IMR-90 (cell line): ENCODE results near the gene PDZD8. TPM values are rescaled to one million over a fixed set of nuclear protein-coding genes. Genes with fewer than 3 reads are reported as not detected.

Experiments used
- ATAC-seq: fragments of 200-7000 bp; cut with Tn5 transposase; 2 replicates; pipeline ENCODE4 v1.9.1; 2020; ENCODE audit warnings: low read depth, mild to moderate bottlenecking, moderate library complexity
- BruUV-seq: library from RNA; stranded (reverse); fragments of 400-500 nt; replicated peaks from 2 replicates; lab custom pipeline; 2021; lab: Mats Ljungman, UMichigan
- CTCF ChIA-PET: fragments of 300-600 bp; formaldehyde crosslinking; extraction: SDS; loops from one replicate; lab custom pipeline; 2021; ENCODE audit warnings: antibody characterized with exemption; lab: Yijun Ruan, JAX
- POLR2A ChIA-PET: fragments of 300-600 bp; sonication (Branson Sonifier 250); formaldehyde crosslinking; loops from one replicate; lab custom pipeline; 2022; ENCODE audit warnings: antibody characterized with exemption; ENCODE audit not compliant: unreplicated experiment; lab: Charles Lee
- DNase-seq: peaks from one replicate; pipeline ENCODE4 v3.0.0; 2013
- H2AFZ ChIP-seq: replicated peaks from 2 replicates; pipeline ENCODE3; 2013; ENCODE audit warnings: low read length, mild to moderate bottlenecking; ENCODE audit not compliant: poor library complexity
- H2AK5ac ChIP-seq: 2 replicates; pipeline ENCODE4 v1.6.1; 2013; ENCODE audit warnings: low read depth, low read length, inconsistent platforms
- H2AK9ac ChIP-seq: replicated peaks from 2 replicates; pipeline ENCODE3; 2013; ENCODE audit warnings: mild to moderate bottlenecking, low read depth, low read length, moderate library complexity; ENCODE audit not compliant: poor library complexity
- H2BK120ac ChIP-seq: 2 replicates; pipeline ENCODE4 v1.6.1; 2013; ENCODE audit warnings: low read depth, low read length, inconsistent platforms
- H2BK15ac ChIP-seq: 3 replicates; pipeline ENCODE4 v1.6.1; 2013; ENCODE audit warnings: low read depth, low read length, inconsistent platforms
- H2BK20ac ChIP-seq: 2 replicates; pipeline ENCODE4 v1.6.1; 2013; ENCODE audit warnings: low read depth, mild to moderate bottlenecking, inconsistent platforms, low read length, moderate library complexity
- H2BK5ac ChIP-seq: 2 replicates; pipeline ENCODE4 v1.6.1; 2013; ENCODE audit warnings: mild to moderate bottlenecking, low read depth, low read length, inconsistent platforms; ENCODE audit not compliant: poor library complexity, severe bottlenecking
- H3K14ac ChIP-seq: replicated peaks from 2 replicates; pipeline ENCODE4 v1.6.1; 2013; ENCODE audit warnings: low read depth, low read length, inconsistent platforms
- H3K18ac ChIP-seq: 2 replicates; pipeline ENCODE4 v1.6.1; 2013; ENCODE audit warnings: low read depth, low read length, control low read depth
- H3K23ac ChIP-seq: 2 replicates; pipeline ENCODE4 v1.6.1; 2013; ENCODE audit warnings: low read depth, low read length, inconsistent platforms
- H3K27ac ChIP-seq: 2 replicates; pipeline ENCODE4 v1.5.1; 2013; ENCODE audit warnings: mild to moderate bottlenecking, control low read depth, low read length; ENCODE audit not compliant: insufficient read depth
- H3K27me3 ChIP-seq: 2 replicates; pipeline ENCODE4 v1.6.1; 2013; ENCODE audit warnings: low read length; ENCODE audit not compliant: control insufficient read depth, insufficient read depth
- H3K36me3 ChIP-seq: 2 replicates; pipeline ENCODE4 v1.6.1; 2013; ENCODE audit warnings: low read length, mixed read lengths; ENCODE audit not compliant: control insufficient read depth, insufficient read depth
- H3K4ac ChIP-seq: 2 replicates; pipeline ENCODE4 v1.6.1; 2013; ENCODE audit warnings: low read depth, low read length, inconsistent platforms
- H3K4me1 ChIP-seq: 2 replicates; pipeline ENCODE4 v1.6.1; 2013; ENCODE audit warnings: low read length, mixed read lengths; ENCODE audit not compliant: control insufficient read depth, insufficient read depth
- H3K4me2 ChIP-seq: 2 replicates; pipeline ENCODE4 v1.6.1; 2013; ENCODE audit warnings: low read depth, mild to moderate bottlenecking, control low read depth, low read length, moderate library complexity
- H3K4me3 ChIP-seq: 2 replicates; pipeline ENCODE4 v1.5.1; 2013; ENCODE audit warnings: low read depth, mild to moderate bottlenecking, control low read depth, low read length, moderate library complexity; ENCODE audit not compliant: insufficient read depth
- H3K56ac ChIP-seq: 2 replicates; pipeline ENCODE4 v1.6.1; 2013; ENCODE audit warnings: low read length, inconsistent platforms; ENCODE audit not compliant: insufficient read depth; ENCODE audit errors: extremely low read depth
- H3K79me1 ChIP-seq, 2 experiments: 2 replicates each; pipeline ENCODE4 v1.6.1; 2013; ENCODE audit warnings: low read length in 2 of 2, inconsistent platforms in 1 of 2, low read depth in 1 of 2
- H3K9ac ChIP-seq: 2 replicates; pipeline ENCODE4 v1.6.1; 2013; ENCODE audit warnings: low read depth, low read length, control low read depth
- H3K9me1 ChIP-seq: 2 replicates; pipeline ENCODE4 v1.6.1; 2013; ENCODE audit warnings: low read length, inconsistent platforms; ENCODE audit not compliant: insufficient read depth
- H3K9me3 ChIP-seq: 2 replicates; pipeline ENCODE4 v1.6.1; 2013; ENCODE audit warnings: low read length; ENCODE audit not compliant: control insufficient read depth, insufficient read depth
- H4K20me1 ChIP-seq: 2 replicates; pipeline ENCODE4 v1.6.1; 2013; ENCODE audit warnings: low read length, inconsistent platforms; ENCODE audit not compliant: insufficient read depth
- H4K5ac ChIP-seq: 2 replicates; pipeline ENCODE4 v1.6.1; 2013; ENCODE audit warnings: mild to moderate bottlenecking, low read depth, low read length, control low read depth
- H4K8ac ChIP-seq, 2 experiments: 2 replicates each; pipeline ENCODE4 v1.6.1; 2013; ENCODE audit warnings: low read depth in 2 of 2, low read length in 2 of 2, control low read depth in 1 of 2, inconsistent platforms in 1 of 2
- H4K91ac ChIP-seq: 2 replicates; pipeline ENCODE4 v1.6.1; 2013; ENCODE audit warnings: low read depth, low read length, inconsistent platforms; ENCODE audit not compliant: insufficient read depth
- BHLHE40 ChIP-seq: fragments of 150-350 bp; IDR thresholded peaks from 2 replicates; pipeline ENCODE4 v1.6.1; 2016; ENCODE audit warnings: mild to moderate bottlenecking, low read depth, low read length
- CEBPB ChIP-seq: IDR thresholded peaks from 2 replicates; pipeline ENCODE4 v1.6.1; 2012; ENCODE audit warnings: low read depth, low read length, improper control_type of control experiment
- CTCF ChIP-seq: conservative IDR thresholded peaks from 2 replicates; pipeline ENCODE4 v1.5.1; 2012; ENCODE audit warnings: mild to moderate bottlenecking, low read depth, low read length, improper control_type of control experiment
- FOS ChIP-seq: fragments of 150-350 bp; IDR thresholded peaks from 2 replicates; pipeline ENCODE4 v1.6.1; 2016; ENCODE audit warnings: low read depth, low read length
- MAFK ChIP-seq: IDR thresholded peaks from 2 replicates; pipeline ENCODE4 v1.6.1; 2012; ENCODE audit warnings: low read depth, low read length, improper control_type of control experiment
- MXI1 ChIP-seq: IDR thresholded peaks from 2 replicates; pipeline ENCODE4 v1.6.1; 2012; ENCODE audit warnings: low read depth, mild to moderate bottlenecking, low read length, moderate library complexity, borderline replicate concordance
- POLR2A ChIP-seq: IDR thresholded peaks from 2 replicates; pipeline ENCODE4 v1.6.1; 2012; ENCODE audit warnings: mild to moderate bottlenecking, low read depth, low read length
- RAD21 ChIP-seq: IDR thresholded peaks from 2 replicates; pipeline ENCODE4 v1.6.1; 2012; ENCODE audit warnings: low read length, improper control_type of control experiment
- RCOR1 ChIP-seq: IDR thresholded peaks from 2 replicates; pipeline ENCODE4 v1.6.1; 2012; ENCODE audit warnings: mild to moderate bottlenecking, low read length, improper control_type of control experiment; ENCODE audit not compliant: insufficient replicate concordance
- WGBS, 2 experiments: methylation state at CpG; one replicate each; pipeline versions ENCODE4 v1.1.5 to v1.1.7; 2013; ENCODE audit warnings: missing lambda C conversion rate in 2 of 2; ENCODE audit not compliant: insufficient read length in 1 of 2; ENCODE audit errors: extremely low coverage in 2 of 2; 5-methylcytosine and 5-hydroxymethylcytosine counted together
- dilution Hi-C: fragments of 300-500 bp; cut with HindIII; formaldehyde crosslinking; loops from one replicate; pipeline ENCODE4 v1.14.3; 2018; ENCODE audit warnings: low sequenced_read_pairs; ENCODE audit not compliant: unreplicated experiment
- in situ Hi-C: fragments of 300-500 bp; cut with MboI; formaldehyde crosslinking; loops from 3 replicates; pipeline ENCODE4 v1.14.3; 2019; ENCODE audit warnings: low sequenced_read_pairs, inconsistent platforms, mixed read lengths
- intact Hi-C: fragments of 100-400 bp; cut with micrococcal nuclease; formaldehyde crosslinking; loops from 2 replicates; pipeline ENCODE4 v1.10.0; 2022
- polyA plus RNA-seq, 3 experiments: library from polyadenylated mRNA; depleted of rRNA; stranded (reverse); fragments of >200 nt; gene quantifications; 2 replicates each; pipeline ENCODE4 v1.2.3, GENCODE V29; 2012; ENCODE audit warnings: low replicate concordance in 1 of 3
- total RNA-seq: library from RNA; depleted of rRNA; stranded (reverse); fragments of >200 nt; gene quantifications from 2 replicates; pipeline ENCODE4 v1.2.3, GENCODE V29; 2012

PDZD8 gene
- total and polyA plus RNA-seq, 2 of the 4 experiments (the other 2 are of a cell fraction), result 11.3 to 20.4 TPM

- in situ Hi-C loops, result no loop called here
- peak; percentile 83 for DNase-seq
These were observed 32.6 kb downstream of the PDZD8 start for GRCh38 chr10:117342641-117343040.

More at GRCh38 chr10:117342641-117343040, 32.6 kb downstream of the PDZD8 start:
- ChIA-PET CTCF (no interaction called here), POLR2A (no interaction called here)
- H3K9me1 ChIP-seq, result peaks cover 6% of the 10 kb centered on the region; the same call in 1 of the 2 replicates
- H4K8ac ChIP-seq, result no peak overlapping the region
- H3K27me3 ChIP-seq, result no peaks in the 10 kb centered on the region
- H2AK5ac ChIP-seq, result no peak overlapping the region
- no peak overlapping the region for H4K5ac ChIP-seq
- TF ChIP-seq RCOR1 (no peak), BHLHE40 (no peak), POLR2A (no peak), CEBPB (no peak), RAD21 (no peak), MXI1 (no peak), MAFK (no peak), FOS (no peak), CTCF (no peak)
- H3K79me1 ChIP-seq, result peaks cover 25 to 50% of the 10 kb centered on the region in 2 experiments
- dilution Hi-C loops, result no loop called here
- H3K14ac ChIP-seq, result no peak overlapping the region
- no peak overlapping the region for H3K4me3 ChIP-seq
- no peak overlapping the region for H3K23ac ChIP-seq
- H3K27ac ChIP-seq, result peak overlapping the region; percentile 62; the same call in 1 of the 2 replicates
- H3K9me3 ChIP-seq, result no peaks in the 10 kb centered on the region
- no peak overlapping the region for H3K56ac ChIP-seq
- no peak overlapping the region for H3K18ac ChIP-seq
- H3K4me1 ChIP-seq, result peaks cover 4% of the 10 kb centered on the region; the same call in 1 of the 2 replicates
- H2AFZ ChIP-seq, result no peak overlapping the region
- H4K20me1 ChIP-seq, result peaks cover 12% of the 10 kb centered on the region
- no peak overlapping the region for H2BK20ac ChIP-seq
- 51% methylated on average over 2 of the region's 5 CpGs; no CpG with 5 or more reads in 1 of the 2 experiments for WGBS, 2 experiments
- H2BK15ac ChIP-seq, result no peak overlapping the region
- H2BK120ac ChIP-seq, result no peak overlapping the region
- peak overlapping the region; percentile 17 for H2BK5ac ChIP-seq
- no peaks in the 10 kb centered on the region; the same call in 1 of the 2 replicates for H3K36me3 ChIP-seq
- intact Hi-C loops, result no loop called here
- peak; percentile 84 for ATAC-seq
- no peak overlapping the region for H2AK9ac ChIP-seq
- H3K4ac ChIP-seq, result peak overlapping the region; percentile 37
- peak overlapping the region; percentile 52; the same call in 1 of the 2 replicates for H3K4me2 ChIP-seq
- no peak overlapping the region for H4K91ac ChIP-seq
- H3K9ac ChIP-seq, result no peak overlapping the region
- BruUV-seq, result no TSS peak
